Measurements from ENCODE around the gene RNF208.

DNA sequence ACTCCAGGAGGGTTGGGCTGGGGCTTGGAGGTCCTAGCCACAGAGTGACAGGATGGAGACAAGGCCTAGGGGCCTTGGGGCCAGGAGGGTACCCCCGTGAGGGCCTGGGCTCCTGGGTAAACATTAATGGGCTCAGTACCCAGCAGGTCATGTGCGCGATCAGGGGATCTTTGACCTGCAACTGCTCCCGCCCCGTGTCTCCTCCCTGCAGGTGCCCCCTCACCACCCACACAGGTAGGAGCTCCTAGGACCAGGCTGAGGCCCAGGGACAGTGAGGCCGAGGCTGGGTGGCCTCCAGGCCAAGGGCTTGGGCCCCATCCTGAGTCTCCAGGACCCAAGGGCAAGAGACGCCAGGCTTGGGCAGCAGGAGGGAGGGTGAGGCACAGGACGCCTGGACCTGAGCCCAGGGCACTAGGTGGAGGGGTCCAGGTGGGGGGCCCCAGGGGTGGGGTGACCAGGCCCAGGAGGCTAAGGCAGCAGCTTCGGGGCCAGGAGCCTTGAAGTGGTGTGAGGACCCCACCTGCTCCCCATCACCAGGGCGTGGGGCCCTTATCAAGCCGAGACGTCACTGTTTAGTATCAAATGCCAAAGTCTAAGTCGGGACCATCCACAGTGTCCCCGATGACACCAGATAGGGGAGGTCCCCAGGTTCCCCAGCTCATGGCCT, 8.8 kb upstream of the RNF208 start, which contains the start of gene SLC34A3:
- TF ChIP-seq CTCF (IDR thresholded peaks at IDR 0.05) (no peak), ZFX (IDR thresholded peaks at IDR 0.05; ENCODE audit: borderline replicate concordance) (no peak)

Measured in 22Rv1 (cell line).